ENCODE results near the gene PDZD7. TPM values are rescaled to one million over a fixed set of nuclear protein-coding genes. Genes with fewer than 3 reads are reported as not detected.

PDZD7 gene
- total RNA-seq, 1 donor from 2014 or later: 0.26 TPM

- DNase-seq (ENCODE audit: low read depth) (no peak), FAIRE-seq (peak; percentile 96)
- Histone ChIP-seq H3K27me3 (ENCODE audit: control insufficient read depth, insufficient read depth, low read length) (peaks cover 17% of the 10 kb centered on the region), H3K4me3 (ENCODE audit: low read depth, low read length) (no peak overlapping the region), H3K36me3 (ENCODE audit: control insufficient read depth, insufficient read depth, low read length) (no peaks in the 10 kb centered on the region)
- TF ChIP-seq CTCF (IDR thresholded peaks at IDR 0.05; ENCODE audit: insufficient read depth, low read length, severe bottlenecking): no peak
Observed at GRCh38 chr10:101072923-101073322, 42.0 kb upstream of the PDZD7 start.

- Histone ChIP-seq H3K27me3 (ENCODE audit: control insufficient read depth, insufficient read depth, low read length) (peaks cover 17% of the 10 kb centered on the region), H3K4me3 (ENCODE audit: low read depth, low read length) (no peak overlapping the region), H3K36me3 (ENCODE audit: control insufficient read depth, insufficient read depth, low read length) (no peaks in the 10 kb centered on the region)
- no peak for FAIRE-seq
- no peak for DNase-seq (ENCODE audit: low read depth)
- no peak for TF ChIP-seq CTCF (IDR thresholded peaks at IDR 0.05; ENCODE audit: insufficient read depth, low read length, severe bottlenecking)
Observed at GRCh38 chr10:101071885-101072433, 41.0 kb upstream of the PDZD7 start.

- FAIRE-seq (no peak), DNase-seq (ENCODE audit: low read depth) (peak; percentile 52)
- Histone ChIP-seq H3K4me3 (ENCODE audit: low read depth, low read length) (no peak overlapping the region), H3K27me3 (ENCODE audit: control insufficient read depth, insufficient read depth, low read length) (peaks cover 17% of the 10 kb centered on the region), H3K36me3 (ENCODE audit: control insufficient read depth, insufficient read depth, low read length) (no peaks in the 10 kb centered on the region)
- no peak for TF ChIP-seq CTCF (IDR thresholded peaks at IDR 0.05; ENCODE audit: insufficient read depth, low read length, severe bottlenecking)
Observed at GRCh38 chr10:101071267-101071884, 40.4 kb upstream of the PDZD7 start.

GRCh38 chr10:101070098-101070497 is 39.2 kb upstream of the PDZD7 start:
- TF ChIP-seq CTCF (IDR thresholded peaks at IDR 0.05; ENCODE audit: insufficient read depth, low read length, severe bottlenecking): no peak
- DNase-seq (ENCODE audit: low read depth): peak; percentile 15
- no peak for FAIRE-seq
- Histone ChIP-seq H3K36me3 (ENCODE audit: control insufficient read depth, insufficient read depth, low read length) (no peaks in the 10 kb centered on the region), H3K4me3 (ENCODE audit: low read depth, low read length) (no peak overlapping the region), H3K27me3 (ENCODE audit: control insufficient read depth, insufficient read depth, low read length) (peaks cover 12% of the 10 kb centered on the region)

- FAIRE-seq: no peak
- Histone ChIP-seq H3K27me3 (ENCODE audit: control insufficient read depth, insufficient read depth, low read length) (peaks cover 11% of the 10 kb centered on the region), H3K36me3 (ENCODE audit: control insufficient read depth, insufficient read depth, low read length) (no peaks in the 10 kb centered on the region), H3K4me3 (ENCODE audit: low read depth, low read length) (no peak overlapping the region)
- DNase-seq (ENCODE audit: low read depth): no peak
- no peak for TF ChIP-seq CTCF (IDR thresholded peaks at IDR 0.05; ENCODE audit: insufficient read depth, low read length, severe bottlenecking)
Observed at GRCh38 chr10:101069441-101069840, 38.5 kb upstream of the PDZD7 start.
